Astrocyte of the spinal cord (primary cell): ENCODE data around the gene TNFRSF17.
"Not testable (repeated sequence)": the region's sequence is repeated elsewhere in the genome, so short reads cannot be mapped to it uniquely, and the experiment has no call there.

Experiments
- DNase-seq: peaks from one replicate; pipeline ENCODE4 v3.0.0; 2011; ENCODE audit warnings: low read depth, low spot score
- H3K4me3 ChIP-seq: 2 replicates; pipeline ENCODE4 v1.5.1; 2011; ENCODE audit warnings: low read depth, mild to moderate bottlenecking, low read length, moderate library complexity
- CTCF ChIP-seq: IDR thresholded peaks from 2 replicates; pipeline ENCODE4 v1.5.1; 2012; ENCODE audit warnings: low read depth, mild to moderate bottlenecking, low read length, inconsistent platforms
- in situ Hi-C: cut with HindIII; loops from 2 replicates; pipeline ENCODE4 v1.10.0; 2017; ENCODE audit warnings: low sequenced_read_pairs

The TNFRSF17 gene

GRCh38 chr16:11948819-11949218 lies 16.2 kb upstream of the TNFRSF17 start:
- no peak for DNase-seq
- in situ Hi-C loops: no loop called here
- H3K4me3 ChIP-seq: no peak overlapping the region
- no peak for TF ChIP-seq CTCF

GRCh38 chr16:11949527-11949926 lies 15.5 kb upstream of the TNFRSF17 start:
- TF ChIP-seq CTCF: peak; percentile 50
- peak; percentile 35 for DNase-seq
- in situ Hi-C loops: no loop called here
- no peak overlapping the region for H3K4me3 ChIP-seq

GRCh38 chr16:11950388-11950787 lies 14.6 kb upstream of the TNFRSF17 start:
- in situ Hi-C loops: no loop called here
- DNase-seq: no peak
- no peak overlapping the region for H3K4me3 ChIP-seq
- TF ChIP-seq CTCF: no peak

GRCh38 chr16:11953576-11953975 lies 11.4 kb upstream of the TNFRSF17 start:
- H3K4me3 ChIP-seq, DNase-seq, in situ Hi-C loops: not testable (repeated sequence)

GRCh38 chr16:11955713-11956123 lies 9.3 kb upstream of the TNFRSF17 start:
- no peak for TF ChIP-seq CTCF
- in situ Hi-C loops: no loop called here
- DNase-seq: peak; percentile 72
- H3K4me3 ChIP-seq: no peak overlapping the region

- DNase-seq: no peak
- TF ChIP-seq CTCF: no peak
- in situ Hi-C loops: no loop called here
- no peak overlapping the region for H3K4me3 ChIP-seq
Measured at GRCh38 chr16:11956558-11956957, 8.5 kb upstream of the TNFRSF17 start.

- in situ Hi-C loops: no loop called here
- no peak overlapping the region for H3K4me3 ChIP-seq
- TF ChIP-seq CTCF: no peak
- DNase-seq: no peak
Measured at GRCh38 chr16:11957591-11958395, 7.2 kb upstream of the TNFRSF17 start.

GRCh38 chr16:11962457-11962856 lies 2.6 kb upstream of the TNFRSF17 start:
- DNase-seq, H3K4me3 ChIP-seq, in situ Hi-C loops: not testable (repeated sequence)

- DNase-seq, H3K4me3 ChIP-seq, in situ Hi-C loops: not testable (repeated sequence)
Measured at GRCh38 chr16:11962978-11963377, 2.0 kb upstream of the TNFRSF17 start.
